PC-3 (cell line): ENCODE results near the gene BAZ1A. TPM values are rescaled to one million over a fixed set of nuclear protein-coding genes. Genes with fewer than 3 reads are reported as not detected.

Source experiments
- ATAC-seq: fragments of 200-7000 bp; cut with Tn5 transposase; 2 replicates; pipeline ENCODE4 v1.9.1; 2020; ENCODE audit warnings: mild to moderate bottlenecking, moderate library complexity
- BruUV-seq: library from RNA; stranded (reverse); fragments of 400-500 nt; replicated peaks from 2 replicates; lab custom pipeline; 2021; lab: Mats Ljungman, UMichigan
- CTCF ChIA-PET: fragments of 300-600 bp; sonication (Branson Sonifier 250); formaldehyde crosslinking; loops from one replicate; lab custom pipeline; 2022; ENCODE audit warnings: antibody characterized with exemption; lab: Charles Lee
- POLR2A ChIA-PET: fragments of 300-600 bp; sonication (Branson Sonifier 250); formaldehyde crosslinking; loops from one replicate; lab custom pipeline; 2022; ENCODE audit warnings: antibody characterized with exemption; ENCODE audit not compliant: unreplicated experiment; lab: Charles Lee
- DNase-seq: peaks from one replicate; pipeline ENCODE4 v3.0.0-alpha.2; 2015
- H2AFZ ChIP-seq: fragments of 300-600 bp; sonication (generic); 2 replicates; pipeline ENCODE4 v1.6.0; 2016; ENCODE audit warnings: antibody characterized with exemption, low read length
- H3F3A ChIP-seq: fragments of 300-600 bp; sonication (generic); one replicate; pipeline ENCODE4 v1.6.0; 2017; ENCODE audit warnings: antibody characterized with exemption, low read length, control low read depth, mild to moderate bottlenecking; ENCODE audit not compliant: unreplicated experiment
- H3K27ac ChIP-seq: fragments of 300-600 bp; sonication (generic); 2 replicates; pipeline ENCODE4 v1.5.1; 2016; ENCODE audit warnings: mild to moderate bottlenecking, low read length
- H3K27me3 ChIP-seq: fragments of 300-600 bp; sonication (generic); 2 replicates; pipeline ENCODE4 v1.6.1; 2016; ENCODE audit warnings: low read length, mixed read lengths
- H3K36me3 ChIP-seq: fragments of 300-600 bp; sonication (generic); 2 replicates; pipeline ENCODE4 v1.6.1; 2016; ENCODE audit warnings: low read depth, mixed run types, low read length, mixed read lengths
- H3K4me1 ChIP-seq: fragments of 300-600 bp; sonication (generic); 2 replicates; pipeline ENCODE4 v1.5.1; 2016; ENCODE audit warnings: low read length; ENCODE audit not compliant: insufficient read depth
- H3K4me2 ChIP-seq: fragments of 300-600 bp; sonication (generic); 2 replicates; pipeline ENCODE4 v1.6.0; 2016; ENCODE audit warnings: low read length
- H3K4me3 ChIP-seq: fragments of 300-600 bp; sonication (generic); 2 replicates; pipeline ENCODE4 v1.5.1; 2016; ENCODE audit warnings: mild to moderate bottlenecking, low read length, mixed read lengths
- H3K79me2 ChIP-seq: fragments of 300-600 bp; sonication (generic); 2 replicates; pipeline ENCODE4 v1.6.1; 2017; ENCODE audit warnings: low read length, mixed read lengths
- H3K9ac ChIP-seq: fragments of 300-600 bp; sonication (generic); 2 replicates; pipeline ENCODE4 v1.6.0; 2016; ENCODE audit warnings: mild to moderate bottlenecking, low read length
- H3K9me2 ChIP-seq: fragments of 300-600 bp; sonication (generic); replicated peaks from 2 replicates; pipeline ENCODE4 v1.6.1; 2016; ENCODE audit warnings: mixed run types, low read length, mixed read lengths
- H3K9me3 ChIP-seq: fragments of 300-600 bp; sonication (generic); 2 replicates; pipeline ENCODE4 v1.6.1; 2016; ENCODE audit warnings: low read length, mixed read lengths
- H4K20me1 ChIP-seq: fragments of 300-600 bp; sonication (generic); 2 replicates; pipeline ENCODE4 v1.6.1; 2016; ENCODE audit warnings: low read length, mixed read lengths
- CTCF ChIP-seq: fragments of 300-600 bp; sonication (generic); conservative IDR thresholded peaks from 2 replicates; pipeline ENCODE4 v1.5.1; 2017; ENCODE audit warnings: antibody characterized with exemption, low read depth, mild to moderate bottlenecking, low read length
- EZH2 ChIP-seq: fragments of 300-600 bp; sonication (generic); IDR thresholded peaks from one replicate; pipeline ENCODE4 v1.6.1; 2017; ENCODE audit warnings: antibody characterized with exemption, mild to moderate bottlenecking, low read length; ENCODE audit not compliant: unreplicated experiment
- EZH2phosphoT487 ChIP-seq: fragments of 300-600 bp; sonication (generic); IDR thresholded peaks from 2 replicates; pipeline ENCODE4 v1.6.1; 2018; ENCODE audit warnings: mild to moderate bottlenecking, antibody characterized with exemption, low read length, borderline replicate concordance
- intact Hi-C: fragments of 100-400 bp; cut with micrococcal nuclease; formaldehyde crosslinking; loops from 2 replicates; pipeline ENCODE4 v1.9.0; 2023
- total RNA-seq: library from RNA; depleted of rRNA; stranded (reverse); fragments of >200 nt; gene quantifications from 2 replicates; pipeline ENCODE4 v1.2.3, GENCODE V29; 2014

Gene BAZ1A
- total RNA-seq, 1 experiment from 2014 or later: 24.7 TPM

GRCh38 chr14:34890937-34891336 is 15.8 kb upstream of the BAZ1A start:
- CTCF ChIA-PET: no interaction called here
- no peak overlapping the region for H3K4me3 ChIP-seq
- no TSS peak for BruUV-seq
- no peaks in the 10 kb centered on the region for H3K9me3 ChIP-seq
- no peak overlapping the region for H3K27ac ChIP-seq
- H3F3A ChIP-seq: no peaks in the 10 kb centered on the region
- no peak for TF ChIP-seq EZH2phosphoT487
- H3K4me2 ChIP-seq: no peak overlapping the region
- H3K36me3 ChIP-seq: no peaks in the 10 kb centered on the region
- no peak overlapping the region for H3K9ac ChIP-seq
- no peaks in the 10 kb centered on the region for H3K79me2 ChIP-seq
- no peak overlapping the region for H2AFZ ChIP-seq
- intact Hi-C loops: no loop called here
- H3K4me1 ChIP-seq: no peaks in the 10 kb centered on the region
- POLR2A ChIA-PET: no interaction called here
- no peak for ATAC-seq
- H3K27me3 ChIP-seq: no peaks in the 10 kb centered on the region
- no peaks in the 10 kb centered on the region for H3K9me2 ChIP-seq
- DNase-seq: no peak
- no peaks in the 10 kb centered on the region for H4K20me1 ChIP-seq

GRCh38 chr14:34888186-34888585 is 13.0 kb upstream of the BAZ1A start:
- H4K20me1 ChIP-seq: no peaks in the 10 kb centered on the region
- H3K9me2 ChIP-seq: no peaks in the 10 kb centered on the region
- H3K4me2 ChIP-seq: no peak overlapping the region
- intact Hi-C loops: no loop called here
- H3K4me3 ChIP-seq: no peak overlapping the region
- no peak for ATAC-seq
- H3K79me2 ChIP-seq: no peaks in the 10 kb centered on the region
- H3K27me3 ChIP-seq: no peaks in the 10 kb centered on the region
- H3K9ac ChIP-seq: no peak overlapping the region
- CTCF ChIA-PET: no interaction called here
- H3K36me3 ChIP-seq: no peaks in the 10 kb centered on the region
- H3K27ac ChIP-seq: no peak overlapping the region
- DNase-seq: no peak
- H3K4me1 ChIP-seq: no peaks in the 10 kb centered on the region
- no peaks in the 10 kb centered on the region for H3K9me3 ChIP-seq
- H2AFZ ChIP-seq: no peak overlapping the region
- TF ChIP-seq EZH2 (no peak), EZH2phosphoT487 (no peak), CTCF (no peak)
- POLR2A ChIA-PET: no interaction called here
- no peaks in the 10 kb centered on the region for H3F3A ChIP-seq
- no TSS peak for BruUV-seq

GRCh38 chr14:34883954-34884353 is 8.8 kb upstream of the BAZ1A start:
- Histone ChIP-seq H4K20me1 (no peaks in the 10 kb centered on the region), H3K9me2 (no peaks in the 10 kb centered on the region), H3K36me3 (no peaks in the 10 kb centered on the region), H3K27me3 (no peaks in the 10 kb centered on the region), H3K4me3 (no peak overlapping the region), H3K9ac (no peak overlapping the region), H3K9me3 (no peaks in the 10 kb centered on the region), H3K27ac (no peak overlapping the region), H3K4me1 (no peaks in the 10 kb centered on the region), H3K79me2 (no peaks in the 10 kb centered on the region), H3K4me2 (no peak overlapping the region), H3F3A (no peaks in the 10 kb centered on the region), H2AFZ (no peak overlapping the region)
- DNase-seq (no peak), ATAC-seq (no peak)
- POLR2A ChIA-PET: no interaction called here
- BruUV-seq: no TSS peak
- TF ChIP-seq CTCF (no peak), EZH2phosphoT487 (no peak), EZH2 (no peak)
- CTCF ChIA-PET: no interaction called here
- intact Hi-C loops: no loop called here
